ENCODE results near the gene SAMM50.
A peak's percentile ranks its signal among the peaks of the same experiment; 100 is the strongest.

SAMM50 gene

GRCh38 chr22:44023404-44024287, 68.4 kb downstream of the SAMM50 start:
- no peaks in the 10 kb centered on the region for H3K79me2 ChIP-seq (ENCODE audit: insufficient read depth, low read length)
- H3K9ac ChIP-seq (ENCODE audit: low read length), result no peak overlapping the region
- TF ChIP-seq EZH2phosphoT487 (conservative IDR thresholded peaks at IDR 0.05; ENCODE audit: low read length), result no peak
- TF ChIP-seq CTCF (IDR thresholded peaks at IDR 0.05; ENCODE audit: insufficient read depth, low read length, poor library complexity, severe bottlenecking), result no peak

GRCh38 chr22:44024288-44024921, 69.2 kb downstream of the SAMM50 start, which contains the start of gene PARVB:
TSS of gene PARVB (plus strand) at chr22:44024302. CDS start at chr22:44024340, 38 bp downstream.
- H3K9me2 ChIP-seq (replicated peaks; ENCODE audit: insufficient read depth, low read length), result no peaks in the 10 kb centered on the region
- H3K9me3 ChIP-seq (ENCODE audit: insufficient read depth, low read length), result no peaks in the 10 kb centered on the region
- no peak within 1 kb of the TSS for H3K27ac ChIP-seq (ENCODE audit: low read depth, low read length)
- no peaks in the 10 kb centered on the region for H3K79me2 ChIP-seq (ENCODE audit: insufficient read depth, low read length)
- H3F3A ChIP-seq (ENCODE audit: insufficient read depth), result no peaks in the 10 kb centered on the region
- no peak within 1 kb of the TSS for H3K4me3 ChIP-seq (ENCODE audit: insufficient read depth, low read length, poor library complexity, severe bottlenecking)
- no peaks in the 10 kb centered on the region for H3K27me3 ChIP-seq (ENCODE audit: low read length)
- H2AFZ ChIP-seq (ENCODE audit: low read depth, low read length, severe bottlenecking), result no peak within 1 kb of the TSS
- TF ChIP-seq CTCF (IDR thresholded peaks at IDR 0.05; ENCODE audit: insufficient read depth, low read length, poor library complexity, severe bottlenecking) (no peak), EZH2phosphoT487 (conservative IDR thresholded peaks at IDR 0.05; ENCODE audit: low read length) (no peak)
- H3K4me2 ChIP-seq (ENCODE audit: low read depth, low read length, poor library complexity, severe bottlenecking), result no peak within 1 kb of the TSS
- no peaks in the 10 kb centered on the region for H4K20me1 ChIP-seq (ENCODE audit: low read depth, low read length)
- no peak within 1 kb of the TSS for H3K9ac ChIP-seq (ENCODE audit: low read length)
- H3K36me3 ChIP-seq (ENCODE audit: low read length), result no peaks in the 10 kb centered on the region

More at GRCh38 chr22:44023404-44024287, 68.4 kb downstream of the SAMM50 start:
- no peak overlapping the region for H2AFZ ChIP-seq (ENCODE audit: low read depth, low read length, severe bottlenecking)
- no peak overlapping the region for H3K4me2 ChIP-seq (ENCODE audit: low read depth, low read length, poor library complexity, severe bottlenecking)
- H3F3A ChIP-seq (ENCODE audit: insufficient read depth), result no peaks in the 10 kb centered on the region
- H3K4me3 ChIP-seq (ENCODE audit: insufficient read depth, low read length, poor library complexity, severe bottlenecking), result no peak overlapping the region
- no peaks in the 10 kb centered on the region for H3K27me3 ChIP-seq (ENCODE audit: low read length)
- no peaks in the 10 kb centered on the region for H3K9me2 ChIP-seq (replicated peaks; ENCODE audit: insufficient read depth, low read length)
- H4K20me1 ChIP-seq (ENCODE audit: low read depth, low read length), result no peaks in the 10 kb centered on the region
- H3K36me3 ChIP-seq (ENCODE audit: low read length), result no peaks in the 10 kb centered on the region
- no peaks in the 10 kb centered on the region for H3K9me3 ChIP-seq (ENCODE audit: insufficient read depth, low read length)
- no peak overlapping the region for H3K27ac ChIP-seq (ENCODE audit: low read depth, low read length)

- H3K27me3 ChIP-seq (ENCODE audit: low read length), result no peaks in the 10 kb centered on the region
Observed at GRCh38 chr22:44025171-44026065, 70.2 kb downstream of the SAMM50 start.

More at GRCh38 chr22:44025171-44026065, 70.2 kb downstream of the SAMM50 start:
- Histone ChIP-seq H3K79me2 (ENCODE audit: insufficient read depth, low read length) (no peaks in the 10 kb centered on the region), H3K27ac (ENCODE audit: low read depth, low read length) (no peak overlapping the region), H3K9me2 (replicated peaks; ENCODE audit: insufficient read depth, low read length) (no peaks in the 10 kb centered on the region), H3K9me3 (ENCODE audit: insufficient read depth, low read length) (no peaks in the 10 kb centered on the region), H3K9ac (ENCODE audit: low read length) (no peak overlapping the region), H2AFZ (ENCODE audit: low read depth, low read length, severe bottlenecking) (no peak overlapping the region), H3K36me3 (ENCODE audit: low read length) (no peaks in the 10 kb centered on the region), H4K20me1 (ENCODE audit: low read depth, low read length) (no peaks in the 10 kb centered on the region), H3K4me2 (ENCODE audit: low read depth, low read length, poor library complexity, severe bottlenecking) (no peak overlapping the region), H3F3A (ENCODE audit: insufficient read depth) (no peaks in the 10 kb centered on the region), H3K4me3 (ENCODE audit: insufficient read depth, low read length, poor library complexity, severe bottlenecking) (no peak overlapping the region)
- TF ChIP-seq EZH2phosphoT487 (conservative IDR thresholded peaks at IDR 0.05; ENCODE audit: low read length), result 0 out of 2 replicates have a peak, but pooled peaks have one; percentile 33
- no peak for TF ChIP-seq CTCF (IDR thresholded peaks at IDR 0.05; ENCODE audit: insufficient read depth, low read length, poor library complexity, severe bottlenecking)

Data from SU-DHL-6 (cell line).